Activated CD4-positive, alpha-beta T cell treated with anti-CD3 and anti-CD28 coated beads, Interleukin-2, amount 50 U/mL, for 4 hours (primary cell): ENCODE measurements around the gene PKD1L1.

Experiments used
- DNase-seq, 2 experiments: peaks; one replicate each; pipeline ENCODE4 v3.0.0-alpha.2; 2020

PKD1L1 gene

DNA sequence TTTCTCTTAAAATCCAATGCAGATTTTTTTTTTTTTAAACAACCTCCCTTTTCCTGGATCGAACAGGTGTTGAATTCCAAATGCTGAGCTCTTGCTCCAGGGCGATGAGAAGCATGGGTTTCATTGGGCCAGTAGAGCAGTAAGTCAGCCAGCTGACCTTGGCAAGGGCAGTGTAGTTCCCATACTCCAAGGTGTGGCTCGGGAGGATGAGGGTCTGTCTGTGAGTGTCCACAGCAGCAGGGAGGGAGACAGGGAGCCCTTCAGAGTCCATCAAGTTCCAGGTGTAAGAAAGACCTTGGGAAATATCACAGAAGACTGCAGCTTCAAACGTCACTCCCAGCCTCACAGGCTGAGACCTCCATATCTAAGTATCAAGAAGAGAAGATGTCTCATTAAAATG lies 50.4 kb downstream of the PKD1L1 start:
- DNase-seq, result no peak

DNA sequence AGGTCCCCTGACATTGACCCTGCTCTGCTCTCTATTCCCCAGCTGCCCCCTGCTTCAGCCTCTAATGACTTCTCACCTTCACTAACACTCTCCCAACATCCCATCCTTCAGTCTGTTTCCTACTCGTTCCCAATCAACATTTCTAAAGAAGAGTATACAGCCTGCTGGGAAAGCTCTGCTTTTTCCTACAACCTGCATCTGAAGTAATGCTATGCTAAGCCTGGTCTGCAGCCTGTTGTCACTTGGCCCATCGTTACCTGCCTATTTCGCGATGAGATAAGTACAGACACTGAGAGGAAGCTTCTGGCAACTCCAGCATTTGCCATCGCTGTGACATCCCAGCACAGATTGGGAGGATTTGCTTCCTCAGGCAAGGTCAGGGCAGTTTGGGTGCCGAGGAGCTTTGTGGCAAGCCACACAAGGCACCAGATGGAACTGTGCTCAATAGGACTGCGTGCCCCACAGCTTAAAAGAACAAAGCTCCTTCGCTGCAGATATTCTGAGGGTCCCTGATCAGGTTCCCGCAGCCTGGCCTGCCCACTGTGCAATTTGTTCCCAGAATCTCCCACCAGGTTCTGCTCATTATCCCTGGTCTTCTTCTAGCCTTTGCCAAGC lies 51.4 kb downstream of the PKD1L1 start:
- DNase-seq, result no peak

DNA sequence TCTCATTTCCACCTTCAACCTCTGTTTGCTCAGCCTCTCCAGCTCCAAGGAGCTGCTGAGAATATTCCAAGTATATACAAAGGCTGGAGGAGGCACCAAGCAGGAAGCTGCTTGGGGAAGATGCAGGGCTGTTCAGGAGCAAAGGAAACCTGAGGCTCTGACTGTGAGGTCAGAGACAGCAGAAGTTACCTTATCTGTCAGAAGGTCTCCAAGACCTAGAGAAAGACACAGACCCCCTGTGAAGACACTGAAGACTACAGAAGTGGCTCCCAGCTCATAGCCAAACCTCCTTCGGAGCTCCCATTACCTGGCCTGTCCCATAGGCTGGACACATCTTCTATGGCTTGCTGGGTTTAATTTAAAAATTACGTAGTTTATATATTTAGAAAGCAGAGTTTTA lies 53.2 kb downstream of the PKD1L1 start:
- no peak for DNase-seq

DNA sequence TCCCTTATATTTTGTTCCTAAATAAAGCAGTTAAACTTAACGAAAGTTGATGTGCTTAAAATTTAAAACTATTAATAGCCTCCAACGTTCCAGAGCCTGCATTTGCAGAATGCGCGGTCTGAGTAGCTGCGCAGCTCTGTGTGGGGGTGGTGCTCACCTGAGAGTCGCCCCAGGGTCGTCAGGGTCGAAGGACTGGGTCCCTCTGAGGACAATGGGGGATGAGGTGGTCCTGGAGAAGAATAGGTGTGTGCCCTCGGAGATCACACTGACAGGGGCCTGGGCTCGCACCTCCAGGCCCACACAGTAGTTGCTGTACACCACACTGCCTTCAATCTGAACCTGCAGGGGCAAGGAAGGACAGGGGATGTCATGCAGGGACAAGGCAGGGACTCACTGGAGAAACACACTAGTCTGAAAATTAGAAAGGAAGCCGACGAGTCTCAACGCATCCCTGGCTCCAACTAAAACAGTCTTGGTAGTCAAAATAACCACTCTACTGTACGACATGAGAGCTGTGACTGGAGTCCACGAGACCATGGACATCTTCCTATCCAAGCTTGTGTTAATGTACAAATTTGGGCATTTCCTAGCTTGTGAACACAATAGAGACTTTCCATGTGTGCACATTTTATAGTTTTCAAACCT lies 54.4 kb downstream of the PKD1L1 start:
- no peak for DNase-seq

DNA sequence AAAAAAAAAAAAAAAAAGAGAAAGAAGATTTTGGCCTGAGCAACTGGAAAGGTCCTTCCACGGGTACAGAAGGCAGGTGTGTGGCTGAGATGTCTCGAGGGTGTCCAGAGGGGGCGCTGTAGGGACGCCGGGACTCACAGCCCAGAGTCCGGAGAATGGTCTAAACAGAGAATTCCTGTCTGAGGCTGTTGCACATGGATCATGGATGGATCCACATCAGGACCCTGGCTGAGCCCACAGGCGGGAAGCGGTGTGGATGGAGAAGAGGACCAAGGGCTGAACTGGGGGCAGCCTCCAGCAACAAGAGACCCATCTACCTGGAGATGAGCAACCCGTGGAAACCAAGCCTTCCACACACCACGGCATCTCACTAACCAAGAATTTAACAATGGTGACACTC lies 55.0 kb downstream of the PKD1L1 start:
- no peak for DNase-seq

DNA sequence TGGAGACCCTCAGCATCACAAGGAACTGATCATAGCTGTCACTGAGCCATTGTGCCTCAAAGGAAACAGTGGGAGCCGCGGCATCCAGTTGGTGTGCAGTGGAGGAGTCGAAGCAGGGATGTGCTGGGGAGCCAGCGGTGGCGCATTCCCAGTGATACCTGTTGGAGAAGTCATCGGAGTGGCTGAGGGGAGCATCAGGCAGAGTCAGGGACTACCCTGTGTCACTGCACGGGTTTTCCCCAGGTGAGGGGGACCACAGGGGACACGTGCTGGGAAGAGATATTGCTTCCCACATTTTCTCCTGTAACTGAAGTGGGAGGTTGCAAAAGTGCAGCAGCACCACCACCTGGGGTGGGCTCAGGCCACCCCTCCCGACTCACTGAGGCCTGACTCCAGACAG lies 57.7 kb downstream of the PKD1L1 start:
- DNase-seq, result no peak

DNA sequence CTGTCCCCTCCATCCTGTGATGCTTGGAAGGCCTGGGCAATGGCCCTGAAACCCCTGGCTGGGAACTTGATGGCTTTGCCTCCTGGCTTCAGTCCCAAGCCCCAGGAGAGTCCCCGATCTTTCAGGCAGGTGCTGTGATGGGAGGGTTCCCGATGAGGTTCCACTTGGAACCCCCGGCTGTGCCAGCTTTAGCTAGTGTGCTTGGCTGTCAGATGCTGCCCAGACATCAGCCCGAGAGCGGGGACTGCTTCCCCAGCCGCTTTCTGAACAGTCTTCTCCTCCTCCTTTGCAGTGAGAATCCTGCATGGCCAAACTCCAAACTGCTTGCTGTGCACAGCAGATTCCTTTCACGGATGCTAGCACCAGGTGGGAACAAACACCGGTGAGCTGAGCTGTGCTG lies 58.1 kb downstream of the PKD1L1 start:
- no peak for DNase-seq

DNA sequence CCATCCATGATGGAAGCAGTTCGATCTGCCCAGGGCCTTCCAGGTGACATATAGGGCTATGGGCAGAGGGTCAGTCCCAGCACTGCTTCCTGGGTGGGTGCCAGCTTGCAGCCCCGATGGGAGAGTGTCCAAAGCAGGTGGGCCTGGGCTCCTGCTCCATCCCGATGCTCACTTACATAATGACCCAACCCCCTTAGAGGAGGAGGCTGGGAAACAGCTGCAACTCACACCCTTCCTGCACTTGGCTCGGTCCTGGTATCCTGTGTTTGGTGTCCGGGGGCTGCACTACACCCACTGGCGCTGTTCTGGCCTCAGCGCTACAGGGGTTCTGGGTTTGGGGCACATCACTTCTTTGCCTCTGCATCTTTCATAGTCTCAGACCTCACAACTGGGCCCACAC lies 58.5 kb downstream of the PKD1L1 start:
- DNase-seq, result no peak

DNA sequence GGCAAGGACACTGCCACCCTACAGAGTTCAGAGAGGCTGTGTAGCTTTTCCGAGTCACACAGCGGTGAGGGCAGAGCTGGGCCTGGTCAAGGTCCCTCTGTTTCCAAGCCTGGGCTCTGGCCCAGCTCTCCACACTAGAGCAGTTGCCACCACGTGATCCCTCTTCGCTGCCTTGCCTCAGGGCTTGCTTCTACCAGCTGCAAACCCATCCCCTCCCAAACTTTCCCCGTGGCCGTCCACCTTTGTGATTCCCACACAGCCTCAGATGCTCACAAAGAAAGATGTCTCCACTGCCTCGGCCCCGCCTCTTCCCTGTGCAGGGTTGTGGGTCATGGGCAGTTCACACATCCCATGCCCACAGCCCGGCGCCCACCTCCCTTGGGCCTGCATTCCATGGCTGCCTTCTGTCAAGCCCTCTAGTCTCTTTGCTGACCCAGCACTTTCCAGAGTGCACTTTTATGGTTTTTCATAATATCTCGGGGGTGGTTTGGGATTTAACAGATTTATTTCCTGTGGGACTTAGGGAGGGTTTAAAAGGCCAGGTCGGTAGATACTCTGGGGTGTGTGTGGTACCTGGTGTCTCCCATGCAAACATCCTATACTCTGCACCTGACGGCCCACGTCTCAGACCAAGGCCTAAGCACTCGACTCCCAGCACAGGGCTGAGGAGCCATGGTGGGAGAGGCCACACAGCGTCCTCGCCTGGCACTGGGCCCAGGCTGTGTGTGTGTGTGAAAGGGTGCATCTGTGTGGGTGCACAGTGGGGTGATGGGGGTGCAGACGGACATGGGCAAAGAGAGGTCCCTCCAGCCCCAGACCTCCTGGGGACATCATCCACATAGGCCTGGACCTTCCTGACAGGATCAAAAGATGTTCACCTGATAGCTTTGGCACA lies 59.6 kb downstream of the PKD1L1 start:
- no peak for DNase-seq

DNA sequence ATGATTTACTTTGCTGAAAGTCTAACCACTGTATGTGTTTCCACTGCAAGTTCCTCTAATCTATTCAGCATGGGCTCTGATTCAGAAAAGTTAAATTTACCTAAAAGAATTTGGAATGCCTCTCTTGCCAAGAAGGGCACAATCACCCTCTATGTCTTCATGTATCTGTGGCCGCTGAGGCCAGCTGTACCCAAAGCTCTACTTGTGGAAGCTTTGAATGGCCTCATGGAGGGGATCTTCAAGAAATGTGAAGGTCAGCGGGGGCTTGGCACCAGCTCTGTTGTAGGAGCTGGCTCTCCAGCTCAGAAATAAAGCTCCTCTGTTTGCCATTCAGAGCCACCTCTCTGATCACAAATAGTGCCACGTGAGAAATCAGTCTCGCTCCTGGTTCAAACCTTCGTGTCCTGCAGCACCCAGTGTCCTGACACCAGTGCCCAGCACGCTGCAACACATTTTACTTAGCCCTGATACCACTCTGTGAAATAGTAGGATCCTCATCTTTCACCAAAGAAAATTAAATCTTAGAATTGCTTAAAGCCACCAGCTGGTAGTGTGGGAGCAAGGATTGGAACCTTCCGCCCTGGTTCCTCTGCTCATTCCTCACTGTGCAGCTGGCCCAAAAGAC lies 61.1 kb downstream of the PKD1L1 start:
- no peak for DNase-seq

DNA sequence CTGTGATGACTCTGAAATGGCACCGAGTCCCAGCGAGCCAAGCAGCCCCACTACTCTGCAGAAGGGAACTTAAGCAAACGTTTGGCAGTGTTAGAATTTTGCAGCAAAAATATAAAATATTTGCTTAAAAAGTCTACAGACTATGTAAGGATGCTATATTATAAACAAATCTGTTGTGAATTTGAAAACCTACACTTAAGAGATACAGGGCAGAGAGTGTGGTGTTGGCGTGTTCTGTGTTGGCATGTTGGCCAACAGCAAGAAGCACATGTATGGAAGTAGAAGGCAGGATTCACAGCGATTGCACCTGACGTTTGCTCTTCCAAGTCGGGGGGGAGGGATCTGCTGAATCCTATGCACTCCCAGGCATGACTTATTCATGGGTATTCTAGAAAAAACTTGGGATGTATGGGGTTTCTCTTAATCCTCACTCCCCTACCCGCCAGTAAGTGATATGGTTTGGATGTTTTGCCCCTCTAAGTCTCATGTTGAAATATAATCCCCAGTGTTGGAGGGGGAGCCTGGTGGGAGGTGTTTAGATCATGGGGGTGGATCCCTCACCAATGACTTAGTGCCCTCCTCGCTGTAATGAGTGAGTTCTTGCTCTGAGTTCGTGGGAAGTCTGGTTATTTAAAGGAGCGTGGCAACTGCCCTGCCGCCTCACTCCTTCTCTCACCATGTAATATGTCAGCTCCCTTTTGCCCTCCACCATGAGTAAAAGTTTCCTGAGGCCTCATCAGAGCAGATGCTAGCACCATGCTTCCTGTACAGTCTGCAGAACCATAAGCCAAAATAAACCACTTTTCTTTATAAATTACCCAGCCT lies 62.1 kb downstream of the PKD1L1 start:
- no peak for DNase-seq

DNA sequence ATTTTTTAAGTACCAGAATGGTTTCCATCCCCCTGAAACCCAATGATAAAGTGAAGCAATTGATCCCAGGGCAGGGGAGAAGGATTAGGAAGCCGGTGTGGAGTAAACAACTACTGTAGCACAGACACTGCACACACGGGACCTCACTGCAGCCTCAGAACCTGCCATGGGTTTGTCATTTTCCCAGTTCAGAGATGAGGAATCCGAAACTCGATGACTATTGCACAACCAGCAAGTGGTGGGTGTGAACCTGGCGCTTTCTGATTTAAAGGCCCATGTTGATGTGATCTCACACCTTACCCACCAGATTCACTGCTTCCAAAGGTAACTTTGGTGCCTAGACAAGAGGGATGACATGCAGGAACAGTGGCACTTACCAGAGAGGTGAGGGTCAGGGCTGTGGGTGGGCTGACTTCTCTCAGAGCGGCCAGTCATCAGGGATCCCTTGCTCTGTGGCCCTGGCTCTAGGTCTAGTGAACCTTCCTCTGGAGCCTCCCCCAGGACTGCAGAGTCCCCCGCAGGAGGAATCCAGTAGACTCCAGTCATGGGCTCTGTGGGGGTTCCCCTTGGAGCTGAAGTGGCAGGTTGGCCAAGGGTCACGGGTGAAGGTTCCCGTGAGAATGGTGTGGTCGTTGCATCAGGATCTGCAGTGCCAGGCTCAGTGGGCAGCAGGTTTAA lies 62.8 kb downstream of the PKD1L1 start:
- no peak for DNase-seq

DNA sequence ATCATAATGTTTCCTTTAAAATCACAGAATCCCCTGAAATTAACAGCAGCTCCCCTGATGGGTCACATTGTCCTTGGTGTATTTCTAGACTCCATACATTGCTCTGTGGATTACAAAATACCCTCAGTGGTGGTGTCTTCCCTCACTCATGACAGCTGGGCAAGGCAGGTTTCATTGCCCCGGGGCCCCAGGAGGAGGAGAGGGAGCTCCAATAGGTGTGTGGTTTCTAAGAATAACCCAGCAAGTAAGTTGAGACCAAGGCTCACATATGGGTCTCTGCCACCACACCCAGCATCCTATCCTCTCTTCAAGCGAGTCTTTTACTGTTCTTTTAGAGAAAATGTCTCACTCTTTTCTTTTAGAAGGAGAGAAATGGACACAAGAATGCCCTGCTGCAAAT lies 63.6 kb downstream of the PKD1L1 start:
- DNase-seq, result no peak

DNA sequence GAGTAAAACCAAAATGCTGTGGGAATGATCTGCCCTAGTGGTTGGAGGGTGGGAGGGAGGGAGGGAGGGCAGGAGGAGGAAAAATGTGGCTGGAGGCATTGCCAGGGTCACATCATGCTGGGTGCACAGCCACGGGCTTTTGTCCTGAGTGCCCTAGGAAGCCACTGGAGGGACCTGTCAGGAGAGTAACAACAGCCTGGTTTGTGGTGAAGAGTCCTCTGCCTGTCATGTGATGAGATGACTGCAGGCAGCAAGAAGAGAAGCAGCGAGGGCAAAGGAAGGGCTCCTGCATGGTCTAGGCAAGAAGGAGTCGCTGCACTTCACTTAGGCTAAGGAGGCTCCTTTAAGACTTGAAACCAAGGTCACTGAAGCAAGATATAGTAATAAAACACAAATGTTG lies 65.6 kb downstream of the PKD1L1 start:
- DNase-seq, result no peak

DNA sequence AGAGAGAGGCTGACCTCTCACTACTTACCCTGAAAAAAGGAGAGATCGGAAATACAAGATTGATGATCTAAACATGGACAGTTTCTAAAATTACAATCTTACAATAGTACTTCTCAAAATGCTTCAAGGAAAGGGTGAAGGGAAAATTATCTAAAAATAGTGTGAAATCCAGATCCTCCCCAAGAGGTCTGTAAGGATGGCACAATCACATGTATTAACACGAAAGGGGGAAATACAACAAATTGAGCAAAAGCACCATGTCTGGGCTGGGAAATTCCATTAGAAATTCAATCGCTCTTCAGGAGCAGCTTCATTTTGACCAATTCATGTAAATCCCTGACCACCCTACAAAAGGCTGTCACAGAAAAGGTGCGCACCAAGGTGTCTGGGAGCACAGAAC lies 67.0 kb downstream of the PKD1L1 start:
- no peak for DNase-seq

DNA sequence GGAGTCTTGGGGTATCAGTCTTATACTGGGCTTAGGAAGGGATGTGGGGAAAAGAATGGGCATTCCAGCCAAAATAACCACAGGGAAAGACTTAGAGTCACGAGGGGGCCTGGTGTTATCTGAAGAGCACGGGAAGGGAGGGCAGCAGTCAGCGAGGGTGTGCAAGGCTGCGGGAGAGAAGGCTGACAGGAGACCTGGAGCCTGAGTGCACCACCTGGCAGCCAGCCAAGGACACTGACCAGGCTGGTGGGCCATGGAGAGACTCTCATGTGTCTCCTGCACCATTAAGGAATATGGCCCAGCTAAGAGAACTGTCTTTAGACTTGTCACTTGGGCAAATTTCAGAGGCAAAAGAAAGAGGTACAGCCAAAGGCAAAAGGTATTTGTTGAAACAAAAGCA lies 69.6 kb downstream of the PKD1L1 start:
- DNase-seq, result no peak

DNA sequence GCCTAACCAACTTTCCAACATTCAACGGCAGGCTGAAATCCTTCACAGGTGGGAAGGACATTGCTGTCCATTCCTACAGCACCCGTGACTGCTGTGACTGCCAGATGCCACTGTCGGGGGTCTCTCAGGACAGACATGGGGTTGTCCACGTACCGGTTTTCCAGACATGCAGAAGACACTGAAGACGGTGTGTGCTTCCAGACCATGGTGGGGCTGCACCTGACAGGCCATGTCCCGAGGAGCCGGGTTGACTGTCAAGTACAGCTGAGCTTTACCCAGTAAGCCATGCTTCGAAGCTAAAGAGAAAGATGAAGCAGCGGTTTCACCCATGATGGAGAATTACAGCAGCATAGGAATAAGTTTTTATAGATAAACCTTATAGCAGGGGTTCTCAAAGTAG lies 70.9 kb downstream of the PKD1L1 start:
- DNase-seq, result no peak

DNA sequence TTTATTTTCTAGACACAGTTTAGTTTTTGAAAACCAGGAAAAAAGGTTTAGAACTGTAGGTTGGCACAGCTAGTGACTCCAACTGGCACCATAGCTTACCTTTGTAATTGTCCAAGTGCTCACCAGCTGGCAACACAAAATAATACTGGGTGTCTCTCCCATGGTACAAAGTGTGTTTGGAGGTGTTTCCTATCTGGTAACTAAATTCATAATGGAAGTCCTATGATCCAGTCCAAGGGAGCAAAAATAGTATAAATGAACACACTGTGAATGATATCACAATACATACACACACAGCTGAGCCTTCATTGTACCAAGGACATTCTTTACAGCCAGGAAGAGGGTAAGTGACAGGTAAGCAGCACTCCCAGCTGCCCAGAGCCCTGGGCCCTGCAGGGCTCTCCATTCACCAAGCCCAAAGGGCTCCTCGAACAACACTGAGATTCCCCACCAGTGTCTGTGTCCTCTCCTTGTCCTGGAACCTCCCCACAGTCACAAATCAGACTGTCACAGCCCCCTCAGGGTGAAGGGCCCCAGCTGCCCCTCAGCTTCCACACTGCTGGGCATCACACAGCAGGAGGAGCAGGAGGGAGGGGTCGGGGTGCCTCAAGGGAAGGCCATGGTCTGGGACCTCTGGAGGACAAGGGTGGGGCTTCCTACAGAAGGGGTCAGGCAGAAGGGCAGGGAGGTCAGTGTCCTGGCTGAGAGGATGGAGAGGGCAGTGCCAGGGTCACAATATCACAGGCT lies 72.1 kb downstream of the PKD1L1 start:
- no peak for DNase-seq

DNA sequence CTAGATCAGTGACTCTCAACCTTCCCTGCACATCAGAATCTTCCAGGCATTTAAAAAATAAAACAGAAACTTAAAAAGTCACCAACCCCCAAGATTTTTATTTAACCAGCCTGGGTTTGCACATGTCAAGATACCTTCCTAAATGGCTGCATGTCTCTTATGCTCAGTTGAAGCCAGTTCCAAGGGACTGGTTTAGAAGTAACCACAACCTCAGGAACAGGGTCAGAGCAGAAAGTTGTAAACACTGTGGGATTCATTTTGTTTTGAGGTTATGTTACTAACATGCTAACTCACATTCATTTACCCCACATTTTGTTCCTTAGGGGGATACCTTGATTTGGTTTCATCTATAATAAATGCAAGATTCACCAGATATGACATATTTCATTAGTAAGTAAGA lies 72.9 kb downstream of the PKD1L1 start:
- DNase-seq, result no peak

DNA sequence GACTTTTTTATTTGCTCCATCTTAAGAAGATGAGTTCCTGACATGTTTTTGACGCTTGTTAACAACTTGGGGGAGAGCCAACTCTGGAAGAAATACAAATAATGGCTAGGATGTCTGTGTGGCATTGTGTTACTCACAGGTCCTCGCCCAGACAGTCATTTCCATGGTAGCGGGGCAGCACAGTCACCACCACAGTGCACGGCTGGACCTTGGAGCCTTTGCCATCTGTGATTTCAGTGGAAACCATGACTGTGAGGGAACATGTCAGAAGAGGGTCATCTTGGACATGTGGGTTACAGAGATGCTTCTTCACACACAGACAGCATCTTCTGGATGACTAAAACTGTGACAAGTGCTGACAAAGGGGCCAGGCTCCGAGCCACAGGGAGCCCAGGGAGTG lies 74.5 kb downstream of the PKD1L1 start:
- no peak for DNase-seq

DNA sequence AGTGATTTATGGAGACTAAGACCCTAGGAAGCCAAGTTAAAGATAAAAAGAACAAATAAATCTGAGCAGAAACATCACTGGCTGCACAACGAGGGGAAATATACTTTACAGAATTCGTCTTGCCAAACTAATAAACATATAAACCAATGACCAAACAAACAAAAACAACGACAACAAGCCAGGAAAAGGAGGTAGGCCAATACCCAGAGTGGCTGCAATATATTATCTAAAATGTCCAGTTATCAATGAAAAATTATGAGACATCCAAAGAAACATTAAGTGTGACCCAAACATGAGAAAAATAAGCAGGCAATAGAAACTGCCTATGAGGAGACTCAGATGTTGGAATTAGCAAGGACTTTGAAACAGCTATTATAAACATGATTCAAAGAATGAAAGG lies 81.0 kb downstream of the PKD1L1 start:
- DNase-seq, result no peak

DNA sequence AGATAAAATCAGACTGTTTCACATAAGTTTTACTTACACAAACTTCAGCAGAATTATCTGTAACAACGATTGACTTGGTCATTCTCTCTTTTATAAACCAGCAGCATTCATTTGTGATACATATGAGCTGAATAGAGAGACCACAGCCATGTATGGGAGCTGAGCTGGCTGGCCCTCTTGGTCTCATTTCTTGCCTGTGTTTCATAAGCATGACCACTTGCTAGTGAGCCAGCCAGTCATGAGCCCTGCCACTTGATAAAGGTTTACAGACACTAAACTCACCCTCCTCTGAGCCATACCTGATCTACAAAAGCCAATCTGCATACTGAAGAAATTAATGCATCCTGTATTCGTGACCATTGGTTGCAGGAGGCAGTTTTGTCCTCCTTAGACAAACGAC lies 82.1 kb downstream of the PKD1L1 start:
- DNase-seq, result no peak
